Fibroblast of villous mesenchyme (primary cell): Measurements from ENCODE around the gene NLRP11. TPM values are rescaled to one million over a fixed set of nuclear protein-coding genes. Genes with fewer than 3 reads are reported as not detected.

ENCODE experiments used
- DNase-seq: peaks from one replicate; pipeline ENCODE4 v3.0.0-alpha.2; 2010; ENCODE audit warnings: low read depth
- H3K4me3 ChIP-seq: 2 replicates; pipeline ENCODE4 v1.5.1; 2011; ENCODE audit warnings: low read depth, mild to moderate bottlenecking, low read length
- CTCF ChIP-seq: IDR thresholded peaks from 2 replicates; pipeline ENCODE4 v1.5.1; 2012; ENCODE audit warnings: low read depth, mild to moderate bottlenecking, low read length; ENCODE audit not compliant: insufficient read depth
- total RNA-seq: library from RNA; depleted of rRNA; stranded (reverse); fragments of >200 nt; gene quantifications from 2 replicates; pipeline ENCODE4 v1.2.3, GENCODE V29; 2012

The NLRP11 gene
- total RNA-seq, 1 donor: not detected

GRCh38 chr19:55857974-55858373 lies 26.2 kb upstream of the NLRP11 start:
- no peak for DNase-seq

GRCh38 chr19:55857149-55857548 lies 25.4 kb upstream of the NLRP11 start:
- TF ChIP-seq CTCF: no peak
- DNase-seq: no peak
- no peak overlapping the region for H3K4me3 ChIP-seq

More at GRCh38 chr19:55857974-55858373, 26.2 kb upstream of the NLRP11 start:
- H3K4me3 ChIP-seq: no peak overlapping the region
- no peak for TF ChIP-seq CTCF

- DNase-seq: no peak
- no peak for TF ChIP-seq CTCF
- no peak overlapping the region for H3K4me3 ChIP-seq
These were observed 23.4 kb upstream of the NLRP11 start for GRCh38 chr19:55855160-55855559.

GRCh38 chr19:55838906-55839305 lies 7.1 kb upstream of the NLRP11 start:
- no peak for TF ChIP-seq CTCF
- no peak for DNase-seq
- H3K4me3 ChIP-seq: no peak overlapping the region

GRCh38 chr19:55838251-55838650 lies 6.5 kb upstream of the NLRP11 start:
- DNase-seq: no peak
- TF ChIP-seq CTCF: no peak

GRCh38 chr19:55836340-55836739 lies 4.5 kb upstream of the NLRP11 start, which contains the start of gene NLRP4:
Gene NLRP4, plus strand, starts transcription at chr19:55836540. Its CDS starts 15,541 bp downstream, at chr19:55852081.
- TF ChIP-seq CTCF: no peak
- H3K4me3 ChIP-seq: no peak within 1 kb of the TSS
- DNase-seq: no peak

More at GRCh38 chr19:55838251-55838650, 6.5 kb upstream of the NLRP11 start:
- no peak overlapping the region for H3K4me3 ChIP-seq

GRCh38 chr19:55832676-55833075 lies 877 bp upstream of the NLRP11 start:
- no peak for TF ChIP-seq CTCF
- no peak overlapping the region for H3K4me3 ChIP-seq
- DNase-seq: no peak
